Lower lobe of right lung (tissue), 2 donors: ENCODE measurements around the gene RNF19B. TPM values are rescaled to one million over a fixed set of nuclear protein-coding genes. Genes with fewer than 3 reads are reported as not detected.
"Not testable (repeated sequence)": the region's sequence is repeated elsewhere in the genome, so short reads cannot be mapped to it uniquely, and the experiment has no call there.

ENCODE experiments used
- ATAC-seq, 2 donors: fragments of 200-7000 bp; cut with Tn5 transposase; one replicate each; pipeline ENCODE4 v1.9.1; 2020 to 2022; ENCODE audit warnings: mild to moderate bottlenecking in 2 of 2, moderate library complexity in 2 of 2
- DNase-seq: peaks from one replicate; pipeline ENCODE4 v3.0.0-alpha.2; 2020
- H3K27ac ChIP-seq: fragments of 200-600 bp; one replicate; pipeline ENCODE4 v1.8.0; 2022
- H3K27me3 ChIP-seq: fragments of 200-600 bp; one replicate; pipeline ENCODE4 v1.8.0; 2022; ENCODE audit warnings: low read depth
- H3K36me3 ChIP-seq: fragments of 200-600 bp; one replicate; pipeline ENCODE4 v1.8.0; 2022; ENCODE audit warnings: mild to moderate bottlenecking
- H3K4me1 ChIP-seq: fragments of 200-600 bp; one replicate; pipeline ENCODE4 v1.8.0; 2022
- H3K4me3 ChIP-seq: fragments of 200-600 bp; one replicate; pipeline ENCODE4 v1.8.0; 2022; ENCODE audit warnings: mild to moderate bottlenecking
- H3K9me3 ChIP-seq: fragments of 200-600 bp; one replicate; pipeline ENCODE4 v1.8.0; 2022
- CTCF ChIP-seq: fragments of 200-600 bp; IDR thresholded peaks from one replicate; pipeline ENCODE4 v1.8.0; 2022; ENCODE audit warnings: antibody characterized with exemption, mild to moderate bottlenecking
- intact Hi-C: fragments of 100-400 bp; cut with DNase I; formaldehyde crosslinking; loops from one replicate; pipeline ENCODE4 v1.11.0; 2022
- total RNA-seq: library from RNA; stranded (reverse); fragmentation: NEBNext Ultra II Directional; extraction: Animal tissue kit (Norgen Biotek cat#: 25700); gene quantifications from one replicate; pipeline ENCODE4 v1.2.1, GENCODE V29; 2021
- donor health status: DM: no; HTN: yes; CAD: no; lungs with severe emphysema.

Gene RNF19B
- total RNA-seq, 1 donor from 2014 or later: 27.9 TPM

- intact Hi-C loops: no loop called here
- no peak overlapping the region for H3K27ac ChIP-seq
- no peaks in the 10 kb centered on the region for H3K36me3 ChIP-seq
- H3K4me3 ChIP-seq: no peak overlapping the region
- no peak for ATAC-seq
- no peak for TF ChIP-seq CTCF
- no peaks in the 10 kb centered on the region for H3K9me3 ChIP-seq
- no peak for DNase-seq
- H3K27me3 ChIP-seq: no peaks in the 10 kb centered on the region
- H3K4me1 ChIP-seq: no peaks in the 10 kb centered on the region
Measured at GRCh38 chr1:32907435-32907834, 57.2 kb downstream of the RNF19B start.

GRCh38 chr1:32906654-32907053, 58.0 kb downstream of the RNF19B start:
- intact Hi-C loops: no loop called here
- H3K27ac ChIP-seq: no peak overlapping the region
- no peak overlapping the region for H3K4me3 ChIP-seq
- no peak for TF ChIP-seq CTCF
- no peaks in the 10 kb centered on the region for H3K9me3 ChIP-seq
- H3K36me3 ChIP-seq: no peaks in the 10 kb centered on the region
- H3K27me3 ChIP-seq: peaks cover under 1% of the 10 kb centered on the region
- no peaks in the 10 kb centered on the region for H3K4me1 ChIP-seq
- DNase-seq (no peak), ATAC-seq (no peak)

GRCh38 chr1:32905588-32905987, 59.0 kb downstream of the RNF19B start:
- intact Hi-C loops, H3K4me3 ChIP-seq, DNase-seq, H3K4me1 ChIP-seq, H3K27me3 ChIP-seq, ATAC-seq, H3K9me3 ChIP-seq, H3K27ac ChIP-seq, H3K36me3 ChIP-seq: not testable (repeated sequence)

- Histone ChIP-seq H3K27ac (no peak overlapping the region), H3K27me3 (peaks cover 14% of the 10 kb centered on the region), H3K4me3 (no peak overlapping the region), H3K36me3 (no peaks in the 10 kb centered on the region), H3K4me1 (peaks cover 7% of the 10 kb centered on the region), H3K9me3 (no peaks in the 10 kb centered on the region)
- ATAC-seq (no peak), DNase-seq (no peak)
- intact Hi-C loops: no loop called here
- TF ChIP-seq CTCF: no peak
Measured at GRCh38 chr1:32904797-32905196, 59.8 kb downstream of the RNF19B start.

- TF ChIP-seq CTCF: no peak
- no peak overlapping the region for H3K4me3 ChIP-seq
- peaks cover 7% of the 10 kb centered on the region for H3K4me1 ChIP-seq
- H3K9me3 ChIP-seq: no peaks in the 10 kb centered on the region
- intact Hi-C loops: no loop called here
- ATAC-seq (no peak), DNase-seq (no peak)
- H3K27ac ChIP-seq: no peak overlapping the region
- H3K27me3 ChIP-seq: peaks cover 19% of the 10 kb centered on the region
- H3K36me3 ChIP-seq: no peaks in the 10 kb centered on the region
Measured at GRCh38 chr1:32903991-32904785, 60.4 kb downstream of the RNF19B start.

GRCh38 chr1:32902535-32902920, 62.1 kb downstream of the RNF19B start:
- TF ChIP-seq CTCF: no peak
- intact Hi-C loops: no loop called here
- no peak for DNase-seq
- Histone ChIP-seq H3K9me3 (no peaks in the 10 kb centered on the region), H3K27ac (no peak overlapping the region), H3K4me1 (peaks cover 7% of the 10 kb centered on the region), H3K36me3 (no peaks in the 10 kb centered on the region), H3K27me3 (peaks cover 19% of the 10 kb centered on the region), H3K4me3 (no peak overlapping the region)
- no peak for ATAC-seq
